GM21786 (cell line): ENCODE results near the gene GAS7.
"Not testable (repeated sequence)": the region's sequence is repeated elsewhere in the genome, so short reads cannot be mapped to it uniquely, and the experiment has no call there.

Experiments
- ATAC-seq: cut with Tn5 transposase; IDR thresholded peaks from one replicate; pipeline ENCODE4 v1.9.1; 2021; ENCODE audit not compliant: unreplicated experiment

Gene GAS7

GRCh38 chr17:10077561-10078299 is 120.7 kb downstream of the GAS7 start:
- no peak for ATAC-seq

GRCh38 chr17:10075919-10076318 is 122.5 kb downstream of the GAS7 start:
- ATAC-seq = no peak

GRCh38 chr17:10073941-10074340 is 124.5 kb downstream of the GAS7 start:
- ATAC-seq = no peak

GRCh38 chr17:10072556-10073425 is 125.6 kb downstream of the GAS7 start:
- no peak for ATAC-seq

GRCh38 chr17:10072086-10072485 is 126.3 kb downstream of the GAS7 start:
- no peak for ATAC-seq

- ATAC-seq = no peak
Observed at GRCh38 chr17:10071141-10071540, 127.3 kb downstream of the GAS7 start.

GRCh38 chr17:10070690-10071089 is 127.7 kb downstream of the GAS7 start:
- no peak for ATAC-seq

GRCh38 chr17:10069301-10069700 is 129.1 kb downstream of the GAS7 start:
- no peak for ATAC-seq

GRCh38 chr17:10067446-10068143 is 130.8 kb downstream of the GAS7 start:
- no peak for ATAC-seq

GRCh38 chr17:10064536-10064935 is 133.9 kb downstream of the GAS7 start:
- ATAC-seq = no peak

GRCh38 chr17:10063730-10064241 is 134.6 kb downstream of the GAS7 start:
- no peak for ATAC-seq

- peak; percentile 29 for ATAC-seq
Observed at GRCh38 chr17:10062691-10063385, 135.6 kb downstream of the GAS7 start.

- ATAC-seq = no peak
Observed at GRCh38 chr17:10061111-10061845, 137.1 kb downstream of the GAS7 start.

- no peak for ATAC-seq
Observed at GRCh38 chr17:10060526-10060925, 137.9 kb downstream of the GAS7 start.

GRCh38 chr17:10059684-10060211 is 138.7 kb downstream of the GAS7 start:
- ATAC-seq = peak; percentile 75

- no peak for ATAC-seq
Observed at GRCh38 chr17:10058921-10059683, 139.3 kb downstream of the GAS7 start.

- not testable (repeated sequence) for ATAC-seq
Observed at GRCh38 chr17:10057466-10057865, 140.9 kb downstream of the GAS7 start.

- ATAC-seq = no peak
Observed at GRCh38 chr17:10055262-10055975, 143.0 kb downstream of the GAS7 start.
